CD4-positive, alpha-beta T cell treated with Interferon gamma for 1 hour (primary cell): ENCODE data around the gene USP48.
A peak's percentile ranks its signal among the peaks of the same experiment; 100 is the strongest.
"Not testable (repeated sequence)": the region's sequence is repeated elsewhere in the genome, so short reads cannot be mapped to it uniquely, and the experiment has no call there.

Source experiments
- DNase-seq: peaks from one replicate; pipeline ENCODE4 v3.0.0-alpha.2; 2020

Gene USP48

DNA sequence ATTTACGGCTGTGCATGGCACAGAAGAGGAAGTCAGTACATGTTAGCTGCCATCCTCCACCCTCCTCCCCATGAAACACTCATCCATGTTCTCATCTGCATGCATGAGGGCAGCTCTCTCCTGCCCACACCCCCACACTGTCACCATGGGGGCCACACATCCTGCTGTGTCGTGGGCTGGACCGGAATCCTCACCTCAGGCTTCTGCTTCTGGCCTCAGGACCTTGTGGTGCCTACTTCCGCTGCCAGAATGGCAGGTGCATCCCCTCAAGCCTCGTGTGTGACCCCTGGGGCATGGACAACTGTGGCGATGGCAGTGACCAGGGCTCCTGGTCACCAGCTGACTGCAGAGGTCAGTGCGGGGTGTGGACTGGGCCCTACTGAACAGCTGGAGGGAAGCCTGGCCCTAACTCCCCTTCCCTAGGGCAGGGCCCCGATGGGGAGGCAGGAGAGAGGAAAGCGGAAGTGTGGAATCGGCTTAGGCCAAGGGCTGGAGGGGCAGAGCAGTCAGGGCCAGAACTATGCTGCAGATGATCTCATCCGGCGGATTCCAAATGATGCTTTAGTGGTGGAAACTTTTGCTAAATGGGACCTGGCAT lies 32.9 kb upstream of the USP48 start:
- peak; percentile 13 for DNase-seq

DNA sequence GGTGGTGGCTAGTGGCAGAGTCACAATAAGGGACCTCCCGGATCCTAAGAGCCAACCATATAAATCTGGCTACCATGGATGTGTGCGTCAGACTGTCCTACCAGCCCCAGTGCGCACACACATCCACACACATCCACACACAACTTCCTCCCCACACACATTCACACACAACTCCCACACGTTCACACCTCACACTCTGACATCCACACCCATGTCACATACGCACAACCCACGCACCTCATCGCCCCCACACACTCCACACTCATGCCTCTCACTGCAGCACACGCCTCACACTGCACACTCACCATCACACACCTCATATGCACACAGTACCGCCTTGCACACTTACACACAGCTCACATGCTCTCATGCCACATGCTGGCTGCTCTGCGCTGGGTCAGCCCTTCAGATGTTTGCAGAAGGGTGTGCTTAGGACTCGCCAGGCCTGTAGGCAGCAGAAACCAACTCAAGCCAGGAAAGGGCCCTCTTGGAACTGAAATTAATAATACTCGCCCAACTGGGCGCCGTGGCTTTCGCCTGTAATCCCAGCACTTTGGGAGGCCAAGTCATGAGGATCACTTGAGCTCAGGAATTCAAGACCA lies 32.1 kb upstream of the USP48 start:
- no peak for DNase-seq

DNA sequence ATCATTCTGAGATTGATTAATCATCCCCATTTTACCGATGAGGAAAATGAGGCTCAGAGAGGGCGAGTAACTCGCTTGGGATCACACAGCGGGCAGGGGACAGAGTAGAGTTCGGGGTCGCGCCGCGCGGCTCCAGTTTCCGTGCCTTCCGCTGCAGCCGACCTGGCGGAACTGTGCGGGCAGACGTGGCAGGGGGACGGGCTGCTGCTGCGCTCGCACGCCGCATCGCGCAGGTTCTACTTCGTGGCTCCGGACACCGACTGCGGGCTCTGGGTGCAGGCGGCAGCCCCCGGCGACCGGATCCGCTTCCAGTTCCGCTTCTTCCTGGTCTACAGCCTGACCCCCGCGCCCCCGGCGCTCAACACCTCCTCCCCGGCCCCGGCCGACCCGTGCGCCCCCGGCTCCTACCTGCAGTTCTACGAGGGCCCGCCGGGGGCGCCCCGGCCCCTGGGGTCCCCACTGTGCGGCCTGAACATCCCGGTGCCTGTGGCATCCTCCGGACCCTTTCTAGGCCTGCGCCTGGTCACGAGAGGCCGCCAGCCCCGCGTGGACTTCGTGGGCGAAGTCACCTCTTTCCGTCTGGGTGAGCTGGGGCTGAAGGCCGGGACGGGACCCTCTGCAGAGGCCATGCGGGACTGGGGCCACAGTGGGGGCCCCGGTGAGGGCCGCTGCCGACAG lies 31.4 kb upstream of the USP48 start:
- peak; percentile 23 for DNase-seq

DNA sequence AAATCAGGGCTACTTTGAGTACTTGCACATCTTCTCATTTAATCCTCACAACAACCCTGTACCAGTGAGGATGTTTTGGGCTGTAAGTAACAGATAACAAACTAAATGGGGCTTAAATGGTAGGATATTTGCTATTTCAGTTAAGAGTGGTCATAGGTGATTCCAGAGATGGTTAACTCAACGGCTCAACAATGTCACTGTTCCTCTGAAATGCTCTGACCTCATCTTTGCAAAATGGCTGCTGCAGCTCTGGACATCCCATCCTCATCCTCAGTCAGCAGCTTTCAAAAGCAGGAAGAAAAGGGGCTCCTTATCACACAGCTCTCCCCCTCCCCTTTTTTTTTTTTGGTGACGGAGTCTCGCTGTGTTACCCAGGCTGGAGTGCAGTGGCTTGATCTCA lies 30.6 kb upstream of the USP48 start:
- no peak for DNase-seq

DNA sequence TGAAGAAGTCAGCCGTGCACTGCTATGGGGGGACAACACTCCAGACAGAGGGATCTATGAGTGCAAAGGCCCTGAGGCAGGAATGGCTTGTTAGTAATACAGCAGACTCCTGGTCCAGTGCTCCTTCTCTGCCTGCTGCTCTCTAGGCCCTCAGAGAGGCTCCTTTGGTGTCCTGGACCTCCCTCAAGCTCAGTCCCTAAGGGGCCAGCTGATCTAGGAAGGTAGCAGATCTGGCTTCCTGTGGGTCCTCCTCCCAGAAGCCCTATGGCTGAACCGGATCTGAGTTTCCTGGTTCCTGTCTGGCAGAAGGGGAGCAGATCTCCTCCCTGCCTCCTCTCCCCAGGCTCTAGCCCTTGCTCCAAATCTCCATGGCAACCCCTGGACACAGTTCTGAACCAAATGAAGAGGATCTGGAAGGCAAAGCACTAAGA lies 28.9 kb upstream of the USP48 start, which contains the start of gene LDLRAD2:
Gene LDLRAD2, plus strand, starts transcription at position 391 of the 431 bp plus-strand sequence. CDS start 187 bp downstream, outside the sequence.
- DNase-seq = no peak

DNA sequence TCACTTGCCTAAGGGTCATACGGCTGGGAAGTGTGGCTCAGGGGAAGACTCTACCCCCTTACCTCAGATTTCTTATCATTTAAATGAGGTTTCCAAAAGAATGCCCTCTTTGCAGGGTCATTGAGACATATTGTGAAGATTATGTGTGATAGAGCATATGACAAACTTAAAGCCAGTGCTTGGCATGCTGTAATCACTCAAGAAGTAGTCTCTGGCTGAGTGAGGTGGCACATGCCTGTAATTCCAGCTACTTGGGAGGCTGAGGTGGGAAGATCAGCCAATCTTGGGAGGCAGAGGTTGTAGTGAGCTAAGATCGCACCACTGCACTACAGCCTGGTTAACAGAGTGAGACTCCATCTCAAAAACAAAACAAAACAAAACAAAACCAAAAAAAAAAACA lies 21.6 kb upstream of the USP48 start:
- no peak for DNase-seq

DNA sequence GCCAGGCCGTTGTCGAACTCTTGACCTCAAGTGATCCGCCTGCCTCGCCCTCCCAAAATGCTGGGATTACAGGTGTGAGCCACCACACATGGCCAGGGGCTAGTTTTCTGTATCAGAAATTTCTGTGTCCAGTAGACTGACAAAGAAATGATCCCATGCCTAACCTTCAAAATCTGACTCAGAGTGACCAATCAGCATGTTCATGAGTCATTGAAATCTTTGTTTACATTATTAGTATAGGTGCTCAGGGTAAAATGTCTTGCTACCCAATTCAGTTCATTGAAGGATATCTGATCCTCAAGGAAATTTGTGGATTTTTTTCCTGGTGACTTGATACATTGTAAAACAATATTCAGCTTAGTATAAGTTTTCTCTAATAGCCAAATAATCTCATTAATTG lies 18.2 kb upstream of the USP48 start:
- DNase-seq = no peak

DNA sequence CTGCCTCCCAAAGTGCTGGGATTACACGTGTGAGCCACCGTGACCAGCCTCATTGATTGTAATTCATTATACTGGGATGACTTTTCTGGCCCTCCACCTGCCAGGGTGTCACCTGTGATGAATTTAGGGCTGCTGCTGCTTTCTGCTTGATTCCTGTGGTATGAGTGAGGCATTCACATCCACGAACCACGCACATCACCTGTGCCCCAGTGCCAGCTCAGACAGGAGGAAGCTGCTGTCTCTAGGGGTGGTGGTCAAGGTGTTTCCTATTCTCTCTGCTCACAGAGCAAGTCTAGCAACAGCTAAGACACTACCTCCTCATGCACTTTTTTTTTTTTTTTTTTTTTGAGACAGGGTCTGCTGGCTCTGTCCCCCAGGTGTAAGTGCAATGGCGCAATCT lies 16.8 kb upstream of the USP48 start:
- DNase-seq = no peak

DNA sequence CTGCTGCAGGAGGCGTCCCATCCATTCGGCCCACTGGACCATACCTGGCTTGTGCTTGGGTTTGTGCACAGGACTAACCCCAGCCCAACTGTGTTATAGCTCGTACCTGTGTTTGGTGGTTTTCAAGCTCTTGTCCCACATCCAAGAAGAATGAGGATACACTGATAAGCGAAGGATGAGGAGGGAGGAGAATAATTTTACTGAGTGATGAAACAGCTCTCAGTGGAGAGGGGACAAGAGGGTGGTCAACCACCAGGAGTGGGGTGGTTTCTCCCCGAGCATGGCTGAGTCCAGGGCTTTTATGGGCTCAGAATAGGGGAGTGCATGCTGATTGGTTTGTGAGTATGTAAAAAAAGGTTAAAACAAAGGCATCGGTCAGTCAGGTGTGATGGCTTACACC lies 12.1 kb upstream of the USP48 start:
- DNase-seq = no peak

DNA sequence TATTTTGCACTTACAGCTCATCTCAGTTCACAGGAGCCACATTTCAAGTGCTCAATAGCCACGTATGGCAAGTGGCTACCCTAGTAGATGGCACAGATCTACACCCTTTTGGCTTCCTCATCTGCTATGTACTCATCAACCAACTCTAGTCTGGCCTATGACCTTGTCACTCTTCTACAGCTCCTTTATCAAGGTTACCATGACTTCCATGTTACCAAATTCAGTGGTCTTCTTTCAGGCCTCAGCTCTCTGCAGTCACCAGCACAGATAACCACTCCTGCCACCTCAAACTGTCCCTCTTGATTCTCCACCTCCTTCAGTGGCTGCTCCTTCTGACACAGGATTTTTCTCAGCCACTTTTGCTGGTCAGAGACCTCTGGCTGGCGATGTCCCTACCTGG lies 11.7 kb upstream of the USP48 start:
- no peak for DNase-seq

DNA sequence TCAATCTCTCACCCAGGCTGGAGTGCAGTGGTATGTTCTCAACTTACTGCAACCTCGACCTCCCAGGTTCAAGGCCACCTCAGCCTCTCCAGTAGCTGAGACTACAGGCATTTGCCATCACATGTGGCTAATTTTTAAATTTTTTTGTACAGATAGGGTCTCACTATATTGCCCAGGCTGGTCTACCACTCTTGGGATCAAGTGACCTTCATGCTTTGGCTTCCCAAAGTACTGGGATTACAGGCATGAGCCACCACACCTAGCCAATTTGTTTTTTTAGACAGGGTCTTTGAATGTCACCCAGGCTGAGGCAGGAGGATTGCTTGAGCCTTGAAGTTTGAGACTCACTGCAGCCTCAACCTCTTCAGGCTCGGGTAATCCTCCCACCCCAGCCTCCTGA lies 10.2 kb upstream of the USP48 start:
- DNase-seq = no peak

DNA sequence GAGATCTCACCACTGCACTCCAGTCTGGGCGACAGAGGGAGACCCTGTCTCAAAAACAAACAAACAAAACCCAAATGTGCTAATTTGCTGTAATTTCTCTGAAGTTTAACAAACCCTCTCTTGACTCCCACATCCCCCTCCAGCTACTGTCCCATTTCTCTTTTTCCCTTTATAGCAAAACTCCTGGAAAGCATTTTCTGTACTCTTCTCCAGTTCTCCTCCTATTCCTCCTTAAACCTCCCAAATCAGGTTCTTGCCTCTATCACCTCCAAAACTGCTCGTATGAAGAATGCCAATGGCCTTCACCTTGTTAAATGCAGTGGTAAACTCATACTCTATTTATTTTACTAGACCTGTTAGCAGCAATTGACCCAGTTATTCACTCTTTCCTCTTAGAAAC lies 3.7 kb upstream of the USP48 start:
- DNase-seq = no peak

DNA sequence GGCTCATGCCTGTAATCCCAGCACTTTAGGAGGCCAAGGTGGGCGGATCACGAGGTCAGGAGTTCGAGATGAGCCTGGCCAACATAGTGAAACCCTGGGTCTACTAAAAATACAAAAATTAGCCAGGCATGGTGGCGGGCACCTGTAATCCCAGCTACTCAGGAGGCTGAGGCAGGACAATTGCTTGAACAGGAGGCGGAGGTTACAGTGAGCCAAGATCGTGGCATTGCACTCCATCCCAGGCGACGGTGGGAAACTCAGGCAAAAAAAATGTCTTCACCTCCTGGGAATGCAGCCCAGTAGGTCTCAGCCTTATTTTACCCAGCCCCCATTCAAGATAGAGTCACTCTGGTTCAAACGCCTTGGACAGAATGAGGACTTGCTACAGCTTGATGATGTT lies 2.8 kb upstream of the USP48 start:
- not testable (repeated sequence) for DNase-seq

DNA sequence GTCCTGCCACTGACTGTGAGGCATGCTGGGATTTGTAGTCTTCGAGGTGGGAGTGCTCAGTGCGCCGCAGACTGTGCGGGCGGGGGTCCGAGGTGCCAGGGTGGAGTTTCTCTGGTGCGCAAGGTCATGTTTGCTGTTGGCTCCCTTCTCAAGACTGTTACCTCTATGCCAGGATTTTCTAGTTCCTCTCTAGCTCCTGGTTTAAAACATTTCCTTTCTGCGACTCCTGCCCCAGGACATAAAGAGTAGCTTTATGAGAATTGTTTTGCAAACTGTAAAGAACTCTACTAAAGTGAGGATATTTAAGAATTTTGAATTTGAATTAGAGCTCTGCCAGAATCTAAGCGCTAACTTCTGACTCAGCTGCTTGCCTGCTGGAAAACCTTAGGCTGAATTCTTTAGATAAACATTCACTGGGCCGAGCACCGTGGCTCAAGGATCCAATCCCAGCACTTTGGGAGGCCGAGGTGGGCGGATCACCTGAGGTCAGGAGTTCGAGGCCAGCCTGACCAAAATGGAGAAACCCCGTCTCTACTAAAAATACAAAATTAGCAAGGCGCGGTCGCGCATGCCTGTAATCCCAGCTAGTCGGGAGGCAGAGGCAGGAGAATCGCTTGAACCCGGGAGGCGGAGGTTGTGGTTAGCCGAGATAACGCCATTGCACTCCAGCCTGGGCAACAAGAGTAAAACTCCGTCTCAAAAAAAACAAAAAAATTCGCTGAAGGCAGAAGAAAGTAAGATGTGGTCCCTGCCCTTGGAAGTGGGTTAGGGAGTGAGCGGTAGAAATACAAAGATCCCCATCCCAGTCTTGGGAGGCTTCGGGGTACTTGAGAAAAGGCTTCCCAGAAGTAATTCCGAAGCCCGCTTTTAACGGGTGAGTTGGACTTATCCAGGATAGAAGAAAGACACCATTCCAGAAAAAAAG lies 992 bp upstream of the USP48 start:
- DNase-seq = no peak

DNA sequence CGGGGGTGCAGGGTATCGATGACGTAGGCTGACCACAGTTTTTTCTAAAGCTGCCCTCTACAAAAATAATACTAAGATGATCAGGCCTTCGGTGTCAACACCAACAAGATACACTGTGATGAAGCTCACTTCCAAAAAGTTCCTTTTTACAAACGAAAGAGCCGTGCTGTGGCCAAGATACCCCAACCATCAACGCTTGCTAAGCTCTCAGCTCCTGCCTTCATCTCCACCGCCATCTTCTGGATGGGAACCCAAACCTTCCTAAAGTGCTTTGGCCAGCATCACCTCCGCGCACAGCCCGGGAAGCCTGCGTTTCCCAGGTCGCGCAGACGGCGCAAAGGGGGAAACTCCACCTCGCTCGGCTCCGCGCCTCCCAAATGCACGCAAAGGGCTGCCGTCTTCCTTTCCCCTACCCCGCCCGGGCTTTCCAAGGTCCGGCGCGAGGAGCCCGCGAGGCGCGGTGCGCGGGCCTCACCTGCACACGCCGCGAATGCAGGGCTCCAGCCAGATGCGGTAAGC lies 541 bp downstream of the USP48 start:
- DNase-seq = peak; percentile 45

DNA sequence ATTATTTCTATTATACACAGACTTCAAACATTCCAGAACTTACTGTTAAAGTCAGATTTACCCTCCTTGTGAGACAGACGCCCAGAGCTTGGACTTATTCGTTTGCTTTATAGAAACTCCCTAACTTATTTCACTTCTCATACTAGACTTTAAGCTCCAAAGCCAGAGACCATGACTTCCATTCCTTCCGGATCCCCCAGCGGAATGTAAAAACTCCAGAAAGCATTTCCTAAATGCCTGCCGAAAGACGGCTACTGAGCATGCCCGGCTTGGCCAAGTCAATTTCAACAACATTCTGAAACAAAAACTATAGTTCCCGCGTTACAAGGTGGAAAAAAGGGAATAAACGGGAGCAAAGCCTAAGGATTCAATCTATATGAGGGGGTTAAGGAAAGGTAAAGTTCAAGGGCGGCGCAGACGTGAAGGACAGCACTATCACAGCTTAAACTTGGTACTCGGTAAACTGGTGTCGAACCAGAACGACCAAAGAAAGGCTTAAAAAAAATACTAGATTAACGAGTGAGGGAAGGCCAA lies 1.1 kb downstream of the USP48 start:
- DNase-seq = no peak

DNA sequence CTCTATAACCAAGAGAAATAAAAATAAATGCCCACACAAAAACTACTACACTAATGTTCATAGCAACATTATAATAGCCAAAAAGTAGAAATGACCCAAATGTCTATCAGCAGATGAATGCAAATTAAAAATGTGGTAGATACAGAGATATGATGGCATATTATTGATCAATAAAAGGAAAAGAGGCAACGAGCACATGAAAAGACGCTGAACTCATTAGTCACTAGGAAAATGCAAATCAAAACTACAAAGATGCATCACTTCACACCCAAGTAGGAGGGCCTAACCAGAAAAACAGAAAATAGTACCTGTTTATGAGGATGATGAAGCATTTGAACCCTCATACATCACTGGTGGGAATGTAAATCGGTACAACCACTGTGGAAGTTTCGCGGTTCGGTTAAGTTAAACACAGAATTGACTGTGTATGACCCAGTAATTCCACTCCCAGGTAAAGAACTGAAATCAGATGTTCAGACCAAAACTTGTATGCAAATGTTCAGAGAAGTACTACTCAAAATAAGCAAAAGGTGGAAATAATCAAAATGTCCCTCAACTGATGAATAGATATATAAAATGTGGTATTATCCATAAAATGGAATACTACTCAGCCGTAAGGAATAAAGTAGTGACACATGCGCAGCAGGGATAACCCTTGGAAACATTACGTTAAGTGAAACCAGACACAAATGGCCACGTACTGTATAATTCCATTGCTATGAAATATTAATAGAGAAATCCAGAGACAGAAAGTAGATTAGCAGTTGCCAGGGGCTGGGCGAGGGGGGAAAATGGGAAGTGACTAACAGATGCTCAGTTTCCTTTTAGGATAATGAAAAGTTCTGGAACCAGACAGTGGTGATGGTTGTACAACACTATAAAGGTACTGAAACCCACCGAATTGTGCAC lies 3.1 kb downstream of the USP48 start:
- no peak for DNase-seq

DNA sequence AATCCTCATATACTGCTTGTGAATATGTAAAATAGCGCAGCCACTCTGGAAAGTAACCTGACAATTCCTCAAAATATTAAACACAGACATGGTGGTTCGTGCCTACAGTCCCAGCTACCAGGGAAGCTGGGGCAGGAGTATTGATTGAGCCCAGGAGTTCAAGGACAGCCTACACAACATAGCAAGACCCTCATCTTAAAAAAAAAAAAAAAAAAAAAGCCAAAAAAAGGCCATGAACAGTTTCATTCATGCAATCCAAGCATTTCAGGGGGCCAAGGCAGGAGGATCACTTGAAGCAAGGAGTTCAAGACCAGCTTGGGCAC lies 4.6 kb downstream of the USP48 start:
- DNase-seq = no peak

DNA sequence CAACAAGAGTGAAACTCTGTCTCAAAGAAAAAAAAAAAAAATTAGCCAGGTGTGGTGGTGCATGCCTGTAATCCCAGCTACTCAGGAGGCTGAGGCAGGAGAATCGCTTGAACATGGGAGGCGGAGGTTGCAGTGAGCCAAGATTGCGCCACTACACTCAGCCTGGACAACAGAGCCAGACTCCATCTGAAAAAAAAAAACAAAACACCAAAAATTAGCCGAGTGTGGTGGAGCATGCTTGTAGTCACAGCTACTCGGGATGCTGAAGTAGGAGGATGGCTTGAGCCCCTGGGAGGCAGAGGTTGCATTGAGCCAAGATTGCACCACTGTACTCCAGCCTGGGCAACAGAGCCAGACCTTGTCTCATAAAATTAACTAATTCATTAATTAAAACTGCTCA lies 6.0 kb downstream of the USP48 start:
- not testable (repeated sequence) for DNase-seq

DNA sequence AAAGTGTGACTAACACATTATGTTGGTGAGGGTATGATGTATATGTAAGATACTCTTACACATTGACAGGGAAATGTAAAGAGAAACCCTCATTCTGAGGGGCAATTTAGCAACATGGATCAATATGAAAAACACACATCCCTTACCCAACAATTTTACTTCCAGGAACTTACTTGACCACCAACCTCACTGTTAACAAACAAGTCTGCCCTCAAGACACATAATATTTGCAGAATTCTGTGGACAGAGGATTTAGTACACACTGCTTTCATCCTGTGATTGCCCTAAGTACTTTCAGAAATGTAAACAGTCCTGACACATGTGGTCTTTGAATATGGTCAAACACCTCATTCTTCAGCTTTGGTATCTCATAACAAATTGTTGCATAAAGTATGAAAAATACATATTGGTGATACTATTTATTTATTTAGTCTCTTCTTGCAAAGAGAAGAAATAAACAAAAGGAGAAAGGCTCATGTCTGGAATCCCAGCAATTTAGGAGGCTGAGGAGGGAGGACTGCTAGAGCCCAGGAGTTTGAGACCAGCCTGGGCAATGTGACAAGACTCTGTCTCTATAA lies 6.9 kb downstream of the USP48 start:
- DNase-seq = no peak

DNA sequence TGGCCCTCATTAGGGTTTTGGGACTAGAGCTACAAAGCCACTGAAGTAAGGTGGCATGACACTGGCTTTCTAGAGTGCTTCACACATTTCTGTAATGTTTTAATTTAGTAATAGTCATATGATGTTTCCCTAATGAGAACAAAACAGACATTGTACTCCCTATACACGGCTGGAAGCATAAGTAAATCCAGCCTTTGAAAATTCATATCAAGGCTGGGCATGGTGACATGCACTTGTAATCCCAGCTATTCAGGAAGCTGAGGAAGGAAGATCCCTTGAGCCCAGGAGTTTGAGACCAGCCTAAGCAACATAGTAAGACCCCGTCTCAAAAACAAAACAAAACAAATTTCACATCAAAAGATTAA lies 7.4 kb downstream of the USP48 start:
- no peak for DNase-seq
